Activated T-cell treated with anti-CD3 and anti-CD28 coated beads, Interleukin-2, amount 50 U/mL, for 48 hours (primary cell): ENCODE measurements around the gene FNDC1.
A peak's percentile ranks its signal among the peaks of the same experiment; 100 is the strongest.

Experiments used
- DNase-seq, 2 experiments: peaks; one replicate each; pipeline ENCODE4 v3.0.0-alpha.2; 2020

FNDC1 gene

DNA sequence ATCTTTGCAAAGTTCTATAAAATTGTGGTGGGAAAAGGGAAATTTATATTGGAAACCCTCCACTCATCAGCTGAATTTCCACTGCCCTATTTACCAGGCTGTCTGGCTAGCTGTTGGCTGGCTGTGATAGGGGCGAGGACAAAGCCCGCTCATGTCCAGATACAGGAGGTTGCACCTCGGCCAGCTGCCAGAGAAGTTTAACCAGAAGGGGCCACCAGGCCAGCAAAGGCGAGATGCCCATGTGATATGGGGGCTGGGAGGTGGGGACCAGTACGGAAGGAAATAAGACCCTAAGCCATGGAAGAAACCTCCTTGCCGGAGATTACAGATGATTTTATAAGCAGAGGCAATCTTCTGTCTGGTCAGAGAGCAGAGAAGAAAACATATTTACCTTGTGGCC is 143.8 kb downstream of the FNDC1 start:
- no peak for DNase-seq

DNA sequence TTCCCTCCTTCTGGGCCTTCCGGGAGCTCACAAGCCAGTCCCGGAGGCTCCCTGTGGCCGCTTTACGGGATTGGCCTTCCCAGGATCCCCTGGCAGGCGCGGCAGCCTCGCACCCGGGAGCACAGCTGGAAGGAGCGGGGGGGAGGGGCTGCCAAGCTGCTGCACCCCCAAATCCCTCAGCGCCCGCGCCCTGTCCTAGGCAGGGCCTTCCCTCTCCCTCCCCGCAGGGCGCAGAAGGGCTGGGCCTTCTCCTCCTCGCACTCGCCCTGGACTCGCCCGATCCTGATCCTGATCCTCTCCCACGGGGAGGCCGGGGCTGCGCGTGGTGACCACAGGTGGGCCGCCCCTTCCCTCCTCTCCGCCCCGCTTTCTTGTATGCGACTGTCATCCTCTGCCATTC is 146.4 kb downstream of the FNDC1 start:
- no peak for DNase-seq

DNA sequence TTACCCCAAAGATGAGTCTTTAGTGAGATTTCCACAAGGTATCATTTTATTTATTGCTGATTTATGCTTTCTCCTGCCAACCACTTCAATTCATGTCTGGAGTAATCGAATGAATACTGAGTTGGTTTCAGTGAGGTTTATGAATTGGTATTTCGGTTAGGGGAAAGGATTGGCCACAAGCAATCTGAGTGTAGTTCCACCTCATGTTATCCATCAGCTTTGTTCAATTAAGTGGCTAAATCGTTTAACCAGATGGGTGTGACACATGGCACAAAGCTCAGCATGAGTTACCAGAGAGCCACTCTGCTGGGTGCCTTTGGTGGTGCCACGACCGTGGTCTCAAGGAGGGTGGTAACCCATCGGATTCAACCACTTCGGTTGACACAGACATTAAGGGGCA is 148.2 kb downstream of the FNDC1 start:
- DNase-seq, result peak in 1 of 2 experiments; percentile 20

DNA sequence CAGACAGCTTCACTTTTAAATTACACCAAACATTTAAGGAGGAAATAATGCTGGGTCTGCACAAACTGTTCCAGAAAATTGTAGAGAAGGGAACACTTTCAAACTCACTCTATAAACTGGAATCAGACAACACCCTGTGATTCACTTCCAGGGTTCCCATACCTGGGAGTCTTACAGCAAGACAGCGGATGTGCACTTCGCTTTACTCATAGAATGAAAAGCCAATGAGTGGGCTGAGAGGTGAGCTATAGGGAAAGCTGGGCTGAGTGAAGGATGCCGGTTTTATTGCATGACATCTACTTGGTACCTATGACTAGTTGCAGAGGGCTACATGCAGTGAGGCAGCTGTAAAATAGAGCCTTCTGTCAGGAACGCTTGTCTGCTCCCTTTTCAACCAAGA is 152.1 kb downstream of the FNDC1 start:
- DNase-seq, result no peak
